ENCODE results near the gene APOL3. TPM values are rescaled to one million over a fixed set of nuclear protein-coding genes. Genes with fewer than 3 reads are reported as not detected.
"Not testable (repeated sequence)": the region's sequence is repeated elsewhere in the genome, so short reads cannot be mapped to it uniquely, and the experiment has no call there.

The APOL3 gene
- total RNA-seq, 2 experiments from 2014 or later = 35.0 to 37.8 TPM

DNA sequence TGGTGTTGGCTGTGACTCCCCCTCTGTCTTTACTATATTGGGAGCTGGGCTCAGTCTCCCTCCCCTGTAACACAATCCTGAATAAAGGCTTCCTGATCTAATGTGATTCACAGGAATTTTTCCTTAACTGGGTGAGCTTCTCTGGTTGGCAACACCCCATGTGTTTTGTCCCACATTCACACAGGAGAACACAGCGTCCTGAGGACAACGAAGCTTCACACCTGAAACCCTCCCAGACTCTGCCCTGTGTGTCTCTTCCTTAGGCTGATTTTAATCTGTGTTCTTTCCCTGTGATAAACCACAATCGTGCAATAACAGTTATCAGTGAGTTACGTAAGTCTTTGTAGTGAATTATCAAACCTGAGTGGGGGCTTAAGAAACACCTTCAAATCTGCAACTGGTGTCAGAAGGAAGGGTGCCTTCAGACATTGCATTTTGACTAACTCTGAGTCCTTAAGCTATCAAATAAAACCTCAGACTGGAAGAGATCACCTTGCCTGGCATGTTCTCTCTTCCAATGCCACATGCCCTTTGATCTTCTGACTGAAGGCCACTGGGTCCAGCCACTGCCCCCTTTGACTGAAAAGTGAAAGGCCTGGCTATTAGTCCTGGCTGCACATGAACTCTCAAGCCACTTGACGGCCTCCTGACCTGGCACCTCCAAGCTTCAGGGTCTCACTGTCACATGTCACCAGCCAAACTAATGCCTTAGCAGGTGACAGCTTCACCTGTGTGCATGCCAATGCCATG, 17.3 kb downstream of the APOL3 start:
- no peak for DNase-seq

DNA sequence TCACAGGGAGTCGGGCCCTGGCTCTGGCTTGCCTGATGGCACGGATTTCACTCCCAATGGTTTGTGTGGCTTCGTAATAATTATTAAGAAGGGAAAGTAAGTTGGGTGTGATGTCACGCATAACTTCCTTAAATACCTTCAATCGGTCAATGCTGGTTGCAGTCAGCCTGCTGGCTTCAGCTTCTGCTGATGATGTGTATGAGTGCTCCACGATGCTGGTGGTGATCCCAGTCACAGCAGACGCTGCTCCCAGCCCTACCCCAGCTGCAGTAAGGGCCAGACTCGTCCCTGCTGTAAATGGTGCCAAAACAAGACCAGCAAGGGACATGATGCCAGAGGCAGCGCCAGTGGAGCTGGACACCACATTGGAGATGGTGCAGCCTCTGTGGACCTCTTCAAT, 19.1 kb downstream of the APOL3 start:
- Mint-ChIP-seq H3K36me3 (ENCODE audit: low read depth) (peaks cover 8% of the 10 kb centered on the region), H3K27ac (no peak overlapping the region), H3K4me1 (ENCODE audit: low read depth) (peaks cover 13% of the 10 kb centered on the region), H3K4me3 (no peak overlapping the region), H3K9me3 (no peaks in the 10 kb centered on the region), H3K27me3 (ENCODE audit: low read depth) (no peaks in the 10 kb centered on the region)
- no peak for DNase-seq
- intact Hi-C loops (cut with micrococcal nuclease) = no loop called here
- CTCF ChIA-PET = interaction anchor here (1.2 to 3.3 kb wide), 5 partner anchors 17 to 137 kb away, joined by 3 to 35 read pairs (median 4); no protein-coding TSS in a partner anchor

More for the DNA sequence above, 17.3 kb downstream of the APOL3 start:
- no peak overlapping the region for H3K4me3 Mint-ChIP-seq
- peaks cover 9% of the 10 kb centered on the region for H3K36me3 Mint-ChIP-seq (ENCODE audit: low read depth)
- H3K27ac Mint-ChIP-seq = peak overlapping the region; percentile 1
- CTCF ChIA-PET = interaction anchor here (1.0 to 3.3 kb wide), 6 partner anchors 9 to 77 kb away, joined by 3 to 35 read pairs (median 6); no protein-coding TSS in a partner anchor
- H3K27me3 Mint-ChIP-seq (ENCODE audit: low read depth) = no peaks in the 10 kb centered on the region
- H3K4me1 Mint-ChIP-seq (ENCODE audit: low read depth) = peaks cover 13% of the 10 kb centered on the region
- no peaks in the 10 kb centered on the region for H3K9me3 Mint-ChIP-seq
- intact Hi-C loops (cut with micrococcal nuclease) = no loop called here

DNA sequence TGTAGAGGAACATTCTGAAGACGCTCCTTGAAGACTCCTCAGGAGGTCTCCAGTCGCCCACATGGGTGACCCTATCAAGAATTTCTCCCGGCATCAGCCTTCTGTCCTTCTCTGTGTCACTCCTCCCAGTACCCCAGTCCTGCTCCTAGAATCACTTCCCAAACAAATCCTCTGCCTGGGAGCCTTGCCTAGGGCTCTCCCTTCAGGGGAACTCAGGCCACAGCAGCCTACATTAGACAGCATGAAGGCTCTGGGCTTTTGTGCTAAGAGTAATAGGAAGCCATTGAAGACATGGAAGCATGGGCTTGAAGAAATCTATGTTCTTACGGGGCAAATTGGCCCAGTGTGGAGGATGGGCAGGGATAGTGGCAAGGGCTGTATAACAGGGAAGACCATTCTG, 21.8 kb downstream of the APOL3 start:
- DNase-seq; H3K9me3 Mint-ChIP-seq; H3K27me3 Mint-ChIP-seq (ENCODE audit: low read depth); CTCF ChIA-PET; intact Hi-C loops (cut with micrococcal nuclease); H3K36me3 Mint-ChIP-seq (ENCODE audit: low read depth); H3K4me3 Mint-ChIP-seq; H3K27ac Mint-ChIP-seq: not testable (repeated sequence)
- peaks cover 20% of the 10 kb centered on the region for H3K4me1 Mint-ChIP-seq (ENCODE audit: low read depth)

DNA sequence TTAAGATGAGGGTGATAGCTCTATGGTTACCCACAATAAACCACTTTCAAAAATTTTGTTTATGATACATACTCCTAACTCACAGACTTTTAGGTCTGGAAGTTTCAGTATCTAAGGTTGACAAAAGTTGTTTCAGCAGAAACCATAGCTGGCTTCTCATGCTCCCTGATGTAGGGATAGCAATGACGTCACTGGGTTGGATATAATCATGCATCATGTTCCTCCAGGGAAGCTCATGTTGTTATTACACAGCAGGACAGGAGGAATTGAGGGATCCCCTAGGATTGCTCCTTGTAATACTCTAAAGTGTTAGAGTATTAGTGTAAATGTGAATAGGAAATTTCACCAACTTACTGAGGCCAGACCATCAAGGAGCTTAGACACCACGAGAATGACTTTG, 23.6 kb downstream of the APOL3 start:
- Mint-ChIP-seq H3K27me3 (ENCODE audit: low read depth) (no peaks in the 10 kb centered on the region), H3K27ac (no peak overlapping the region), H3K4me3 (no peak overlapping the region), H3K36me3 (ENCODE audit: low read depth) (peaks cover 2% of the 10 kb centered on the region), H3K4me1 (ENCODE audit: low read depth) (peaks cover 19% of the 10 kb centered on the region), H3K9me3 (no peaks in the 10 kb centered on the region)
- DNase-seq = no peak
- CTCF ChIA-PET = interaction anchor here (0.6 to 1.0 kb wide), 3 partner anchors 12 to 72 kb away, joined by 3 to 6 read pairs (median 3); no protein-coding TSS in a partner anchor
- intact Hi-C loops (cut with micrococcal nuclease) = no loop called here

DNA sequence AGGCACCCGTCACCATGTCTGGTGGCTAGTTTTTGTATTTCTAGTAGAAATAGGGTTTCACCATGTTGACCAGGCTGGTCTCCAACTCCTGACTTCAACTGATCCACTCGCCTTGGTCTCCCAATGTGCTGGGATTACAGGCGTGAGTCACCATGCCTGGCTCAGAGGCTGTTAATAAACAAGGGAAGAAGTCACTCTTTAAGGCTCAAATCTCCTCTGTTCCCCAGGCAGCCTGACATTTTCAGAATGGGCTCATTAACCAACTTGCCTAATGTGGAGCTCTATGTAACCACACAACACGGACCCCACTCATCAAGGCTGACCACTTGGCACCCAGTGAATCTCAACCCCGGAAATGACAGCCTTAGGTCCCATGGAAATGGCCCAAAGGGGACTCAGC, 24.1 kb downstream of the APOL3 start:
- Mint-ChIP-seq H3K4me1 (ENCODE audit: low read depth) (peaks cover 19% of the 10 kb centered on the region), H3K9me3 (no peaks in the 10 kb centered on the region), H3K27me3 (ENCODE audit: low read depth) (no peaks in the 10 kb centered on the region), H3K36me3 (ENCODE audit: low read depth) (peaks cover 2% of the 10 kb centered on the region), H3K4me3 (no peak overlapping the region), H3K27ac (no peak overlapping the region)
- intact Hi-C loops (cut with micrococcal nuclease) = no loop called here
- no peak for DNase-seq
- CTCF ChIA-PET = interaction anchor here (0.9 to 1.0 kb wide), 2 partner anchors 12 to 71 kb away, joined by 3 to 6 read pairs; no protein-coding TSS in a partner anchor

DNA sequence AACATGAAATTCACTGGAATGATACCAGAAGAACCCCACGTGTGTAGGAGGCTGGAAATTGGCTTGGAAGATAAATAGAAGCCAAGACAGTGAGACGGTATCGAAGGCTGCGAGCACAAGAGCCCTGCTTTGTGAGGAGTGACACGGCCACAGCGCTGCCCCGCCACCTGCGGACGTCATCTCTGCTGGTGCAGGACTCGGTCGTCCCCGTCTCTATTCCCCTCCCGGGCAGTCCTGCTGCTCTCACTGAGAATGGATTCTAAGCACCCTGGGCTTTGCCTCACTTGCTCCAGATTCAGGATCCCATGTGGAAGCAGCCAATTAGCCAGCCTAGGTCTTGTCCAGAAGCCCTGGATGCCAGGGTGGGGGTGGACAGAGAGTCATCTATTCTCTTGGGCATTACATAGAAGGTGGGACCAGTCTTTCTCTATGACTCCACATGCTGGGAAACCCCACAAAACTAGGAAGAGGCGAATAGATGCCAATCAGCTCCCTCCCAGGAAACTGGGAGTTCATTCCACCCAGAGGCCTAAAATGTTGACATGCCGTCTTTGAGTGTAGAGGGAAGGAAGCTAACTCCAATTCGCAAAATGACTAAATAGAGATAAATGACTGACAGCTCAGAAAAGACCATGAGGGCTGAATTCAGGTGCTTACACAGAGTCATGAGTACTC, 25.1 kb downstream of the APOL3 start:
- CTCF ChIA-PET = interaction anchor here (0.6 kb wide), 2 partner anchors 747 to 797 kb away, joined by 3 to 4 read pairs; no protein-coding TSS in a partner anchor
- Mint-ChIP-seq H3K4me1 (ENCODE audit: low read depth) (peaks cover 19% of the 10 kb centered on the region), H3K27ac (no peak overlapping the region), H3K27me3 (ENCODE audit: low read depth) (no peaks in the 10 kb centered on the region), H3K9me3 (no peaks in the 10 kb centered on the region), H3K4me3 (no peak overlapping the region), H3K36me3 (ENCODE audit: low read depth) (peaks cover 2% of the 10 kb centered on the region)
- intact Hi-C loops (cut with micrococcal nuclease) = no loop called here
- no peak for DNase-seq

DNA sequence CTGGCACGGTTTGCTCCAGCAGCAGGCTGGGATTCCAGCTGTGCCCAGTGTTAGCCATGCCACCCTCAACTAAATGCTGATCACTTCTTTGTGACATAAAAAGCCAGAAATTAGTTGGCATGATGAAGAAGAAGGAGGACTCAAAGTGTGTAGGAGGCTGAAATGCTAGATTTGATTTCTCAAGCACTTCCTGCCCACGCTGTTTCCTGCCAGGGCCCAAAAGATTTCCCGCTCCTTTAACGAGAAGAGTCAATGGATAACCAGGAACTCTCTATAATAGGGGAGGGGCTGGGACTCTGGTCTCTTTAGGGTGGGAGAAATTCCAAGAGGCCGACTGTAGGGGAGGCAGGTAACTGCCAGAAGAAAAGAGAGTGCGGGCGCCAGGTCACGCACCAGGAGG, 26.4 kb downstream of the APOL3 start:
- Mint-ChIP-seq H3K4me3 (no peak overlapping the region), H3K4me1 (ENCODE audit: low read depth) (peaks cover 19% of the 10 kb centered on the region), H3K27me3 (ENCODE audit: low read depth) (no peaks in the 10 kb centered on the region), H3K9me3 (no peaks in the 10 kb centered on the region), H3K27ac (peak overlapping the region; percentile 16), H3K36me3 (ENCODE audit: low read depth) (peaks cover under 1% of the 10 kb centered on the region)
- CTCF ChIA-PET = interaction anchor here (0.6 to 1.8 kb wide), 3 partner anchors 10 to 369 kb away, joined by 3 to 5 read pairs (median 3); no protein-coding TSS in a partner anchor
- intact Hi-C loops (cut with micrococcal nuclease) = no loop called here
- peak; percentile 34 for DNase-seq

DNA sequence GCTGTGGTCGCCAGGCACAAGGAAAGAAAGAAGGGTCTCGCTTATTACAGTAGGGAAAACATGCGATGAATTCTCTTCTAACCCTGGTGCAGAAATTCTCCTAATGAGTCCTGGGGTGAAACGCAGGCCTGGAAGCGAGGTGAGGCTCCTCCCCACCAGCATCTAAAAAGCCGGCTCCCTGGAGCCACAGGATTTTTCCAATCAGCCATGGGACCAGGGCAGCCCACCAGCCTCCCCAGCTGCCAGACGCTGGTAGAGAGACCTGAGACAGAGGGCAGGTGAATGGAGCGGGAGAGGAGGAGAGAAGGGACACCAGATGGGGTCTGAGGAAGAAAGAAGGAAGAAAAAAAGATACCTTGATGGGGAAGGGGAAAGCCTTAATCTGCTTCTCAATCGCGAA, 28.6 kb downstream of the APOL3 start:
- CTCF ChIA-PET = interaction anchor here (0.8 to 1.0 kb wide), 2 partner anchors 8 to 46 kb away, joined by 3 to 5 read pairs; no protein-coding TSS in a partner anchor
- H3K27me3 Mint-ChIP-seq (ENCODE audit: low read depth) = no peaks in the 10 kb centered on the region
- no peak overlapping the region for H3K4me3 Mint-ChIP-seq
- no peaks in the 10 kb centered on the region for H3K36me3 Mint-ChIP-seq (ENCODE audit: low read depth)
- H3K9me3 Mint-ChIP-seq = no peaks in the 10 kb centered on the region
- peaks cover 19% of the 10 kb centered on the region for H3K4me1 Mint-ChIP-seq (ENCODE audit: low read depth)
- DNase-seq = no peak
- H3K27ac Mint-ChIP-seq = no peak overlapping the region
- intact Hi-C loops (cut with micrococcal nuclease) = no loop called here

DNA sequence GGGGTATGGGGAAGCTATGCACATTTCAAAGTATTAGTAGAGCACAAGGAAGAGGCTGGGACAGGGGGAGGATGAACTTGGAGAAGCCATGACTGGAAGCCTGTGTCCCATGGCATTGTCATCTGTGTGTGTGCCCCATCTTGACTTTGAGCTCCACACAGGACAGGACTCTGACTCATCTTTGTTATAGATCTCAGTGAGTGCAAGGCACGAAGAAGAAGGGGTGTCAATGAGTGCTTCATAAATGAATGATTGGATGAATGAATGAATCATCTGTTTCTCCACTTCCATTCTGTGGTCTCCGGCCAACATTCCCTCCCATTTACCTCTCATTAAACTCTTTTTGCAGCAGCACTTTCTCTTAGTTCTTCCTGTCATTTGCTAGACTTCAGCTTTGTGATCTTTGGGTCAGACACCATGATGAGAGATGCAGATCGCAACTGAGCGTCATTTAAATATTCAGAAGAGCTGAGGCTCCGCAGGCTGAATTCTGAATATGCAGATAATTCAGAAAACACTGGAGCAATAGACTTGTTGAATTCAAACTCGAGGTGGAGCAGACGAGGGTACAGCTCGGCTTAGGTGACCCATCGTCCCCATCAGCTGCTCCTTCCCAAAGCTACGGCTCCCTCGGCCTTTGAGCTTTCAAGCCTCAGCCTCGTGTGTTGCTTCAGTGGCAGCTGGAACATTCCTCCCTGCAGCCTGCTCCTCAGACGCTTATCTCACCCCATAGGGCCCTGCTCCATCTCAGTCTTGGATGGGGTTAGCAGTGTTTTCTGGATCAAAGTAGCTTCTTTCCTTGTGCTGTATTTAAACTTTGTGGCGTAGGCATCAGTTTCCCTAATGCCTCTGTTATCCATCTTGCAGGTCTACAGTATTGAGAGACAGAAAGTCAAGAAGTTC, 30.8 kb downstream of the APOL3 start:
- Mint-ChIP-seq H3K4me1 (ENCODE audit: low read depth) (peaks cover 18% of the 10 kb centered on the region), H3K4me3 (no peak overlapping the region), H3K27ac (no peak overlapping the region), H3K9me3 (no peaks in the 10 kb centered on the region), H3K36me3 (ENCODE audit: low read depth) (no peaks in the 10 kb centered on the region), H3K27me3 (ENCODE audit: low read depth) (no peaks in the 10 kb centered on the region)
- no peak for DNase-seq
- CTCF ChIA-PET = interaction anchor here (0.6 to 1.8 kb wide), 3 partner anchors 13 to 125 kb away, joined by 4 to 8 read pairs (median 4); no protein-coding TSS in a partner anchor
- intact Hi-C loops (cut with micrococcal nuclease) = loop anchor here (10.0 kb wide), 1 partner anchor 295 kb away; no protein-coding TSS in a partner anchor

DNA sequence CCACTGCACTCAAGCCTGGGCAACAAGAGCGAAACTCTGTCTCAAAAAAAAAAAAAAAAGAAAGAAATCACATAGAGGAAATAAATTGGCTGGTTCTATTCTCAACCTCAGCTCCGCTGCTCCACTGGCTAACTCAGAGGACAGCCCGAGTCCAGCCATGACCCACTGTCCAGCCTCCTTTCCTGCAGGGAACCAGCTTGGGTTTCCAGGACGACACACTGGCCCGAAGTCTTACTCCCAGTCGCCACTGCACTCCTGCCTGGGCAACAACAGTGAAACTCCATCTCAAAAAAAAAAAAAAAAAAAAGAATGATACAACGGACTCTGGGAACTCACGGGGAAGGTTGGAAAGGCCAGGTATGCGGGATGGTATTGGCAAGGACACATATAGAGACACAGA, 31.5 kb downstream of the APOL3 start:
- H3K36me3 Mint-ChIP-seq (ENCODE audit: low read depth) = no peaks in the 10 kb centered on the region
- DNase-seq = no peak
- no peaks in the 10 kb centered on the region for H3K27me3 Mint-ChIP-seq (ENCODE audit: low read depth)
- no peaks in the 10 kb centered on the region for H3K9me3 Mint-ChIP-seq
- no peak overlapping the region for H3K27ac Mint-ChIP-seq
- no peak overlapping the region for H3K4me3 Mint-ChIP-seq
- CTCF ChIA-PET = interaction anchor here (0.6 to 1.8 kb wide), 2 partner anchors 51 to 124 kb away, joined by 4 to 8 read pairs; no protein-coding TSS in a partner anchor
- peaks cover 16% of the 10 kb centered on the region for H3K4me1 Mint-ChIP-seq (ENCODE audit: low read depth)
- intact Hi-C loops (cut with micrococcal nuclease) = loop anchor here (10.0 kb wide), 1 partner anchor 294 kb away; no protein-coding TSS in a partner anchor

DNA sequence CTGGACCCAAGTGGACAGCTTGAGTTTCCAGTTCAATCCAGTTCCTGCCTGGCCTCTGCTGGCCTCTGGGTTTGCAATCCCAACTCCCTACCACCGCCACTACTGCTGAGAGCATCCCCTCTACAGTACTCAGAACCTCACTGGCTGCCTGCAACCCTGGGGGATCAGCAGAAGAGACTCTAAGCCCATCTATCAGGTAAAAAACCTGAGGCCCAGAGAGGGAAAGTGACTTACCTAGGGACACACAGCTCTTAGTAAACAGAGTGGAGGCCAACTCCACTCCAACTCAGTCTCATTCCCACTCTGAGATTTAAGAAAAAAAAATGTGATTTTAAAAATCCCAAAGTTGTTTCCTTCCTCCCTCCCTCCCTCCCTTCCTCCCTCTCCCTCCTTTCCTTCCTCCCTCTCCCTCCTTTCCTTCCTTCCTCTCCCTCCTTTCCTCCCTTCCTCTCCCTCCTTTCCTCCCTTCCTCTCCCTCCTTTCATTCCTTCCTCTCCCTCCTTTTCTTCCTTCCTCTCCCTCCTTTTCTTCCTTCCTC, 34.5 kb downstream of the APOL3 start:
- no peaks in the 10 kb centered on the region for H3K9me3 Mint-ChIP-seq
- H3K27ac Mint-ChIP-seq = no peak overlapping the region
- CTCF ChIA-PET = interaction anchor here (0.8 to 3.6 kb wide), 3 partner anchors 57 to 104 kb away, joined by 3 to 23 read pairs (median 7); no protein-coding TSS in a partner anchor
- H3K4me1 Mint-ChIP-seq (ENCODE audit: low read depth) = peaks cover 14% of the 10 kb centered on the region
- H3K36me3 Mint-ChIP-seq (ENCODE audit: low read depth) = no peaks in the 10 kb centered on the region
- DNase-seq = no peak
- no peaks in the 10 kb centered on the region for H3K27me3 Mint-ChIP-seq (ENCODE audit: low read depth)
- intact Hi-C loops (cut with micrococcal nuclease) = loop anchor here (10.0 kb wide), 1 partner anchor 291 kb away; no protein-coding TSS in a partner anchor
- H3K4me3 Mint-ChIP-seq = no peak overlapping the region
